Thoracic aorta (tissue), 2 donors: ENCODE data around the gene PAX5. TPM values are rescaled to one million over a fixed set of nuclear protein-coding genes. Genes with fewer than 3 reads are reported as not detected.

Source experiments
- ATAC-seq: fragments of 150-250 bp; one replicate; pipeline ENCODE4 v1.8.0; 2017; ENCODE audit warnings: low read depth; ENCODE audit not compliant: insufficient number of reproducible peaks, low FRiP score
- DNase-seq: peaks from one replicate; pipeline ENCODE4 v3.0.0-alpha.2; 2020; ENCODE audit warnings: low spot score
- H3K27ac ChIP-seq, 2 donors: fragments of 200-600 bp; sonication (generic); 1 replicate in 1 of 2; 2 replicates in 1 of 2; pipeline ENCODE4 v1.5.1; 2016; ENCODE audit warnings: mild to moderate bottlenecking in 2 of 2, moderate library complexity in 2 of 2
- H3K27me3 ChIP-seq: fragments of 200-600 bp; sonication (generic); replicated peaks from 2 replicates; pipeline ENCODE4 v1.6.0; 2016; ENCODE audit warnings: mild to moderate bottlenecking; ENCODE audit not compliant: insufficient read depth
- H3K36me3 ChIP-seq: fragments of 200-600 bp; sonication (generic); one replicate; pipeline ENCODE4 v1.5.1; 2016
- H3K4me1 ChIP-seq, 2 donors: fragments of 200-600 bp; sonication (generic); 1 replicate in 1 of 2; 2 replicates in 1 of 2; pipeline versions ENCODE4 v1.5.1 to v1.6.0; 2016; ENCODE audit warnings: low read depth in 2 of 2, mild to moderate bottlenecking in 1 of 2; ENCODE audit not compliant: control insufficient read depth in 1 of 2
- H3K4me3 ChIP-seq: fragments of 200-600 bp; sonication (generic); 2 replicates; pipeline ENCODE4 v1.5.1; 2016; ENCODE audit warnings: mild to moderate bottlenecking
- H3K9me3 ChIP-seq: fragments of 200-600 bp; sonication (generic); 2 replicates; pipeline ENCODE4 v1.5.1; 2016
- CTCF ChIP-seq: fragments of 200-600 bp; sonication (generic); IDR thresholded peaks from one replicate; pipeline ENCODE4 v1.5.1; 2019; ENCODE audit warnings: antibody characterized with exemption
- total RNA-seq, 2 donors: library from RNA; depleted of rRNA; stranded (reverse); fragments of >200 nt; gene quantifications; one replicate each; pipeline versions ENCODE4 v1.1.0 to v1.2.3, GENCODE V29; 2016

PAX5 gene
- total RNA-seq, 2 donors from 2014 or later = 0.21 TPM; not detected in 1

GRCh38 chr9:36924071-36924470 is 110.0 kb downstream of the PAX5 start:
- no peaks in the 10 kb centered on the region for H3K4me1 ChIP-seq
- ATAC-seq = no peak
- H3K27ac ChIP-seq = no peak overlapping the region
- H3K27me3 ChIP-seq = no peaks in the 10 kb centered on the region
- H3K4me3 ChIP-seq = no peak overlapping the region
- no peak for TF ChIP-seq CTCF
- no peaks in the 10 kb centered on the region for H3K36me3 ChIP-seq
- DNase-seq = no peak
- no peaks in the 10 kb centered on the region for H3K9me3 ChIP-seq

- no peaks in the 10 kb centered on the region for H3K27me3 ChIP-seq
- H3K9me3 ChIP-seq = no peaks in the 10 kb centered on the region
- no peak overlapping the region for H3K27ac ChIP-seq
- ATAC-seq (no peak), DNase-seq (no peak)
- TF ChIP-seq CTCF = no peak
- H3K36me3 ChIP-seq = no peaks in the 10 kb centered on the region
- no peaks in the 10 kb centered on the region for H3K4me1 ChIP-seq
- H3K4me3 ChIP-seq = no peak overlapping the region
These were observed 110.9 kb downstream of the PAX5 start for GRCh38 chr9:36923025-36923625.

- H3K27me3 ChIP-seq = no peaks in the 10 kb centered on the region
- no peak for ATAC-seq
- H3K9me3 ChIP-seq = no peaks in the 10 kb centered on the region
- H3K4me3 ChIP-seq = no peak overlapping the region
- H3K27ac ChIP-seq = no peak overlapping the region
- DNase-seq = no peak
- H3K4me1 ChIP-seq = no peaks in the 10 kb centered on the region
- H3K36me3 ChIP-seq = no peaks in the 10 kb centered on the region
- TF ChIP-seq CTCF = no peak
These were observed 111.5 kb downstream of the PAX5 start for GRCh38 chr9:36922548-36922947.

- H3K27ac ChIP-seq = no peak overlapping the region
- DNase-seq = no peak
- no peaks in the 10 kb centered on the region for H3K4me1 ChIP-seq
- H3K9me3 ChIP-seq = no peaks in the 10 kb centered on the region
- ATAC-seq = no peak
- H3K27me3 ChIP-seq = no peaks in the 10 kb centered on the region
- no peak overlapping the region for H3K4me3 ChIP-seq
- H3K36me3 ChIP-seq = no peaks in the 10 kb centered on the region
- no peak for TF ChIP-seq CTCF
These were observed 119.9 kb downstream of the PAX5 start for GRCh38 chr9:36914212-36914577.

GRCh38 chr9:36913393-36914211 is 120.5 kb downstream of the PAX5 start:
- ATAC-seq (no peak), DNase-seq (no peak)
- Histone ChIP-seq H3K4me3 (no peak overlapping the region), H3K27ac (no peak overlapping the region), H3K4me1 (no peaks in the 10 kb centered on the region), H3K36me3 (no peaks in the 10 kb centered on the region), H3K27me3 (no peaks in the 10 kb centered on the region), H3K9me3 (no peaks in the 10 kb centered on the region)
- no peak for TF ChIP-seq CTCF
